Keratinocyte (primary cell): ENCODE data around the gene CPLANE2. TPM values are rescaled to one million over a fixed set of nuclear protein-coding genes. Genes with fewer than 3 reads are reported as not detected.

Experiments used
- DNase-seq: peaks from one replicate; pipeline ENCODE4 v3.0.0-alpha.2; 2011; ENCODE audit warnings: low read depth, missing footprints, low spot score
- FAIRE-seq: peaks from 2 replicates; lab custom pipeline; 2011; peaks lifted over from hg19 to GRCh38; lab: Jason Lieb, UNC
- H2AFZ ChIP-seq: 2 replicates; pipeline ENCODE4 v1.6.0; 2012; ENCODE audit warnings: low read length, control low read depth, inconsistent platforms; ENCODE audit not compliant: control insufficient read depth
- H3K27ac ChIP-seq: 2 replicates; pipeline ENCODE4 v1.5.1; 2011; ENCODE audit warnings: low read length; ENCODE audit not compliant: control insufficient read depth, insufficient read depth
- H3K27me3 ChIP-seq: 3 replicates; pipeline ENCODE4 v1.6.0; 2011; ENCODE audit warnings: low read length; ENCODE audit not compliant: control insufficient read depth, insufficient read depth; ENCODE audit errors: extremely low read depth
- H3K36me3 ChIP-seq, 2 experiments: 2 replicates in 1 of 2; 3 replicates in 1 of 2; pipeline ENCODE4 v1.5.1; 2011; ENCODE audit warnings: low read length in 2 of 2, mild to moderate bottlenecking in 1 of 2; ENCODE audit not compliant: control insufficient read depth in 2 of 2, insufficient read depth in 2 of 2; ENCODE audit errors: extremely low read depth in 1 of 2
- H3K4me1 ChIP-seq: 3 replicates; pipeline ENCODE4 v1.5.1; 2011; ENCODE audit warnings: low read length; ENCODE audit not compliant: control insufficient read depth, insufficient read depth; ENCODE audit errors: extremely low read depth
- H3K4me2 ChIP-seq: 3 replicates; pipeline ENCODE4 v1.6.0; 2011; ENCODE audit warnings: low read depth, low read length; ENCODE audit not compliant: control insufficient read depth, insufficient read depth; ENCODE audit errors: extremely low read depth
- H3K4me3 ChIP-seq, 3 experiments: fragments of 200-600 bp in 1 of 3; sonication (generic) in 1 of 3; 2 replicates in 2 of 3; 3 replicates in 1 of 3; pipeline ENCODE4 v1.5.1; 2011 to 2016; ENCODE audit warnings: low read length in 3 of 3, mild to moderate bottlenecking in 3 of 3, control low read depth in 2 of 3, inconsistent platforms in 1 of 3, low read depth in 1 of 3, mixed read lengths in 1 of 3, mixed run types in 1 of 3, moderate library complexity in 1 of 3; ENCODE audit not compliant: control insufficient read depth in 2 of 3, insufficient read depth in 2 of 3; ENCODE audit errors: extremely low read depth in 1 of 3
- H3K79me2 ChIP-seq: 2 replicates; pipeline ENCODE4 v1.6.0; 2012; ENCODE audit warnings: low read length; ENCODE audit not compliant: control insufficient read depth, insufficient read depth
- H3K9ac ChIP-seq: 3 replicates; pipeline ENCODE4 v1.6.0; 2011; ENCODE audit warnings: low read length; ENCODE audit not compliant: control insufficient read depth, insufficient read depth; ENCODE audit errors: extremely low read depth
- H3K9me1 ChIP-seq: 3 replicates; pipeline ENCODE4 v1.6.0; 2011; ENCODE audit warnings: low read length; ENCODE audit not compliant: control insufficient read depth, insufficient read depth; ENCODE audit errors: extremely low read depth
- H3K9me3 ChIP-seq: 2 replicates; pipeline ENCODE4 v1.5.1; 2012; ENCODE audit warnings: low read depth, low read length; ENCODE audit not compliant: control insufficient read depth
- H4K20me1 ChIP-seq: 3 replicates; pipeline ENCODE4 v1.6.0; 2011; ENCODE audit warnings: low read length; ENCODE audit not compliant: control insufficient read depth, insufficient read depth; ENCODE audit errors: extremely low read depth
- EZH2 ChIP-seq: IDR thresholded peaks from one replicate; pipeline ENCODE4 v1.6.1; 2012; ENCODE audit warnings: inconsistent platforms, mild to moderate bottlenecking, low read length, moderate library complexity
- dilution Hi-C: fragments of 300-500 bp; cut with MboI; formaldehyde crosslinking; loops from one replicate; pipeline ENCODE4 v1.7.0; 2020; ENCODE audit warnings: low sequenced_read_pairs; ENCODE audit not compliant: extremely low pct_ligation_motif_present
- polyA plus RNA-seq, 5 experiments: library from polyadenylated mRNA; depleted of rRNA in 3 of 5; stranded (reverse) in 3 of 5; stranded (forward) in 1 of 5; unstranded in 1 of 5; fragments of >200 nt; gene quantifications; 1 replicate in 1 of 5; 2 replicates in 3 of 5; 3 replicates in 1 of 5; pipeline versions ENCODE4 v1.2.1 to v1.2.3, GENCODE V29; 2011 to 2012; ENCODE audit warnings: missing spikeins in 2 of 5, low read depth in 1 of 5, low replicate concordance in 1 of 5
- TF ChIP-seq, protein P1 (sequence below), 3 experiments: IDR thresholded peaks in 1 of 3; conservative IDR thresholded peaks in 1 of 3; optimal IDR thresholded peaks in 1 of 3; 2 replicates in 2 of 3; 3 replicates in 1 of 3; pipeline versions ENCODE3 to v1.5.1; 2011; ENCODE audit warnings: low read length in 3 of 3, mild to moderate bottlenecking in 3 of 3, moderate library complexity in 2 of 3, control low read depth in 1 of 3, inconsistent platforms in 1 of 3; ENCODE audit not compliant: insufficient read depth in 2 of 3; ENCODE audit errors: extremely low read depth in 1 of 3

CPLANE2 gene
- polyA plus RNA-seq, 1 donor (not counting 4 experiments of a cell fraction or from before 2014, with no cell fraction given), result 2.5 TPM

DNA sequence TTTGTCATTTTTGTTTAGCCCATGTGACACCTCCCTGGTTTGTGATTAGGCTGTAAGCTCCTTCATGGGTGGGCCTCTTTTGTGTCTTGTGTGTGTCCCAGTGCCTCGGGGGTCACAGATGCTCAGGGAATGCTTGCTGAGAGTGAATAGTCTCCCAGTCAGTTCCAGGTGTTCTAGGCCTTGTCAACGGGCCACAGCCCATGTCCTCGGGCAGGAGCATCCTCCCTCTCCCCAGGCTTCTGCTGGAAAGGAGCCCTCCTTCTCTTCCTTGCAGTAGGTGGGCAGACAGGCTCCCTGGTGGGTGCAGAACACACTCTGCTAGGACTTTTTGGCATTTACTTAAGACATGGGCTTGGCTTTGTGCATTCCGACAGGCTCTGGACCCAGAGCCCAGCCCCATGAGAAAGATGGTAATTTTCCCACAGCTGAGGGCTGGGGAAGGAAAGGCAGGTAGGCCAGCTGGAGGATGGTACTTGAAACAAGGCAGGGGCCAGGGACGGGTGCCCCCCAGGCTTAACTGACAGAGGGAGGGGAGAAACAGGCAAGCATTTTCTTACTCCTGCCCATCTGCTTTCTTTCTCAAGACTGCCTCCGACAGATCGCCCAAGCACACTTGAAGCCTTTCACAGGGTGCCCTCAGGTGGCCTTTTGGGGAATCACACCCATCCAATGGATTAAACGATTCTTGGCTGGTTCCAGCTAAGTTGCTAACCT is 7.1 kb upstream of the CPLANE2 start:
- Histone ChIP-seq H3K9me1 (peaks cover 3% of the 10 kb centered on the region), H4K20me1 (no peaks in the 10 kb centered on the region), H3K36me3 (peaks cover 4% of the 10 kb centered on the region in 2 experiments), H3K9me3 (no peaks in the 10 kb centered on the region), H3K27ac (no peak overlapping the region), H3K4me1 (peaks cover 16% of the 10 kb centered on the region), H3K4me3 (no peak overlapping the region), H3K79me2 (no peaks in the 10 kb centered on the region), H3K27me3 (no peaks in the 10 kb centered on the region), H3K9ac (peak overlapping the region; percentile 13), H3K4me2 (peak overlapping the region; percentile 39), H2AFZ (no peak overlapping the region)
- DNase-seq, result peak; percentile 40
- FAIRE-seq, result peak; percentile 95
- TF ChIP-seq, protein P1, sequence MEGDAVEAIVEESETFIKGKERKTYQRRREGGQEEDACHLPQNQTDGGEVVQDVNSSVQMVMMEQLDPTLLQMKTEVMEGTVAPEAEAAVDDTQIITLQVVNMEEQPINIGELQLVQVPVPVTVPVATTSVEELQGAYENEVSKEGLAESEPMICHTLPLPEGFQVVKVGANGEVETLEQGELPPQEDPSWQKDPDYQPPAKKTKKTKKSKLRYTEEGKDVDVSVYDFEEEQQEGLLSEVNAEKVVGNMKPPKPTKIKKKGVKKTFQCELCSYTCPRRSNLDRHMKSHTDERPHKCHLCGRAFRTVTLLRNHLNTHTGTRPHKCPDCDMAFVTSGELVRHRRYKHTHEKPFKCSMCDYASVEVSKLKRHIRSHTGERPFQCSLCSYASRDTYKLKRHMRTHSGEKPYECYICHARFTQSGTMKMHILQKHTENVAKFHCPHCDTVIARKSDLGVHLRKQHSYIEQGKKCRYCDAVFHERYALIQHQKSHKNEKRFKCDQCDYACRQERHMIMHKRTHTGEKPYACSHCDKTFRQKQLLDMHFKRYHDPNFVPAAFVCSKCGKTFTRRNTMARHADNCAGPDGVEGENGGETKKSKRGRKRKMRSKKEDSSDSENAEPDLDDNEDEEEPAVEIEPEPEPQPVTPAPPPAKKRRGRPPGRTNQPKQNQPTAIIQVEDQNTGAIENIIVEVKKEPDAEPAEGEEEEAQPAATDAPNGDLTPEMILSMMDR (optimal IDR thresholded peaks at IDR 0.05 in 1 of 3, IDR thresholded peaks at IDR 0.05 in 1 of 3, conservative IDR thresholded peaks at IDR 0.05 in 1 of 3; ENCODE audit: extremely low read depth in 1 of 3, insufficient read depth in 2 of 3, low read length in 3 of 3), result peak; percentile 86 to 96 (median 88)
- no peak for TF ChIP-seq EZH2
- dilution Hi-C loops, result no loop called here

DNA sequence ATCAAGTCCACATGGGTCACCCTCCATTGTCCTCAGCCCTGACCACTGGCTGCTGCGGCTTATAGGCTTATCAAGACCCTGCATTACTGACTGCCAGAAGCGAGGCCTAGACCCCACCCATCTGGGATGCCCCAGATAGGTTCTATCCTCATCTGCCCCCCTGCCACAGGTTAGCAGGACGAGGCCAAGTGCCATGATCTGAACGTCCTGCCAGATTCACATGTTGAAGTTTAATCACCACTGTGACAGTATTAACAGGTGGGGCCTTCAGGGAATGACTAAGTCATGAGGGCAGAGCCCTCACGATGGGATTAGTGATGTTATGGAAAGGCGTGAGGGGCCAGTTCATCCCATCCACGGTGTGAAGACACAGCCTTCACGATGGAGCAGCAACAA is 6.2 kb upstream of the CPLANE2 start:
- TF ChIP-seq, protein P1 (optimal IDR thresholded peaks at IDR 0.05 in 1 of 3, IDR thresholded peaks at IDR 0.05 in 1 of 3, conservative IDR thresholded peaks at IDR 0.05 in 1 of 3; ENCODE audit: extremely low read depth in 1 of 3, insufficient read depth in 2 of 3, low read length in 3 of 3), result no peak
- no peak for TF ChIP-seq EZH2
- peaks cover under 1% of the 10 kb centered on the region for H3K9me1 ChIP-seq
- no peaks in the 10 kb centered on the region for H3K9me3 ChIP-seq
- H3K4me2 ChIP-seq, result no peak overlapping the region
- FAIRE-seq, result no peak
- H3K36me3 ChIP-seq, result peaks cover 4% of the 10 kb centered on the region in 2 experiments
- no peak overlapping the region for H3K9ac ChIP-seq
- no peak overlapping the region for H3K27ac ChIP-seq
- no peaks in the 10 kb centered on the region for H3K27me3 ChIP-seq
- H2AFZ ChIP-seq, result no peak overlapping the region
- no peaks in the 10 kb centered on the region for H3K79me2 ChIP-seq
- no peak for DNase-seq
- no peak overlapping the region for H3K4me3 ChIP-seq
- no peaks in the 10 kb centered on the region for H4K20me1 ChIP-seq
- peaks cover 8% of the 10 kb centered on the region for H3K4me1 ChIP-seq
- dilution Hi-C loops, result no loop called here
